ENCODE measurements around the gene COX19. TPM values are rescaled to one million over a fixed set of nuclear protein-coding genes. Genes with fewer than 3 reads are reported as not detected.

The COX19 gene
- total and polyA plus RNA-seq, 2 donors from 2014 or later: 4.8 to 14.7 TPM

- peaks cover 0 to 10% (median 5%) of the 10 kb centered on the region in 3 donors for H3K4me1 ChIP-seq (ENCODE audit: control insufficient read depth in 2 of 3, insufficient read depth in 2 of 3, low read depth in 1 of 3, low read length in 3 of 3)
- H3K9ac ChIP-seq (ENCODE audit: low read length in 3 of 3): no peak overlapping the region
- no peaks in the 10 kb centered on the region for H3K27me3 ChIP-seq (ENCODE audit: control insufficient read depth, insufficient read depth, low read length)
- no peaks in the 10 kb centered on the region for H3K9me3 ChIP-seq (ENCODE audit: control insufficient read depth in 2 of 3, insufficient read depth in 1 of 3, low read length in 3 of 3)
- DNase-seq (peak in 2 of 5 donors; percentile 76), FAIRE-seq (no peak)
- no peak for TF ChIP-seq CTCF (IDR thresholded peaks at IDR 0.05; ENCODE audit: borderline replicate concordance, extremely low read depth, insufficient read depth)
- no peaks in the 10 kb centered on the region for H3K36me3 ChIP-seq (ENCODE audit: control insufficient read depth in 2 of 3, insufficient read depth in 3 of 3, low read length in 3 of 3)
- intact Hi-C loops (cut with DNase I): no loop called here
- no peak overlapping the region for H3K27ac ChIP-seq (ENCODE audit: low read depth in 2 of 2, low read length in 2 of 2)
- H3K4me3 ChIP-seq (ENCODE audit: low read length in 3 of 3): no peak overlapping the region
Measured at GRCh38 chr7:916291-916941, 58.9 kb downstream of the COX19 start.

Small RNA genes within 50 kb of the gene (microRNA-seq; reads per million reads assigned to microRNA genes)
- gene MIR339: 712 reads per million, percentile 78 among the genes with 10 or more reads in this experiment

Other genes starting within 250 kb of the COX19 start
- gene DNAAF5, start 248.8 kb downstream of the COX19 start, total RNA-seq: 29.7 TPM
- 11.6 TPM for gene DNAAF5, start 248.8 kb downstream of the COX19 start, polyA plus RNA-seq (ENCODE audit: insufficient read depth, low read depth, low replicate concordance)
- 15.9 TPM for gene PRKAR1B, start 248.3 kb downstream of the COX19 start, total RNA-seq
- gene PRKAR1B, start 248.3 kb downstream of the COX19 start, polyA plus RNA-seq (ENCODE audit: insufficient read depth, low read depth, low replicate concordance): 21.4 TPM
- gene SUN1, start 143.1 kb downstream of the COX19 start, total RNA-seq: 168 TPM
- gene SUN1, start 143.1 kb downstream of the COX19 start, polyA plus RNA-seq (ENCODE audit: insufficient read depth, low read depth, low replicate concordance): 40.4 TPM
- 44.8 TPM for gene GET4, start 99.0 kb downstream of the COX19 start, total RNA-seq
- gene GET4, start 99.0 kb downstream of the COX19 start, polyA plus RNA-seq (ENCODE audit: insufficient read depth, low read depth, low replicate concordance): 80.8 TPM
- gene ADAP1, start 20.9 kb downstream of the COX19 start, total RNA-seq: 48.2 TPM
- gene ADAP1, start 20.9 kb downstream of the COX19 start, polyA plus RNA-seq (ENCODE audit: insufficient read depth, low read depth, low replicate concordance): 36.4 TPM
- gene CYP2W1, start 7.6 kb upstream of the COX19 start, total RNA-seq: 0.13 TPM
- 0.17 TPM for gene CYP2W1, start 7.6 kb upstream of the COX19 start, polyA plus RNA-seq (ENCODE audit: insufficient read depth, low read depth, low replicate concordance)
- gene GPR146, start 69.0 kb upstream of the COX19 start, total RNA-seq: 10.3 TPM
- gene GPR146, start 69.0 kb upstream of the COX19 start, polyA plus RNA-seq (ENCODE audit: insufficient read depth, low read depth, low replicate concordance): 7.6 TPM
- 5.2 TPM for gene GPER1, start 112.6 kb upstream of the COX19 start, total RNA-seq
- gene GPER1, start 112.6 kb upstream of the COX19 start, polyA plus RNA-seq (ENCODE audit: insufficient read depth, low read depth, low replicate concordance): 4.8 TPM
- 21.9 TPM for gene ZFAND2A, start 184.6 kb upstream of the COX19 start, total RNA-seq
- gene ZFAND2A, start 184.6 kb upstream of the COX19 start, polyA plus RNA-seq (ENCODE audit: insufficient read depth, low read depth, low replicate concordance): 27.6 TPM

Measured in kidney (tissue), 14 donors.